Neural progenitor cell (in vitro differentiated cells): Measurements from ENCODE around the gene DNLZ.

ENCODE experiments used
- CTCF ChIP-seq: fragments of 200-600 bp; sonication (generic); IDR thresholded peaks from 2 replicates; pipeline ENCODE4 v1.5.1; 2017; ENCODE audit warnings: antibody characterized with exemption, mild to moderate bottlenecking
- EZH2 ChIP-seq: fragments of 200-600 bp; sonication (generic); IDR thresholded peaks from 2 replicates; pipeline ENCODE4 v1.6.1; 2017; ENCODE audit warnings: antibody characterized with exemption, mild to moderate bottlenecking, moderate library complexity
- EZH2phosphoT487 ChIP-seq: fragments of 200-600 bp; sonication (generic); IDR thresholded peaks from 2 replicates; pipeline ENCODE4 v1.6.1; 2017; ENCODE audit warnings: antibody characterized with exemption

GRCh38 chr9:136340356-136341041, 23.0 kb downstream of the DNLZ start:
- no peak for TF ChIP-seq CTCF
- TF ChIP-seq EZH2 = no peak
- TF ChIP-seq EZH2phosphoT487 = no peak
